ENCODE data around the gene CDC25B.

GRCh38 chr20:3778976-3779375, 17.1 kb upstream of the CDC25B start:
- TF ChIP-seq POLR2A (IDR thresholded peaks at IDR 0.05; ENCODE audit: low read depth, low read length) (no peak), TAF1 (IDR thresholded peaks at IDR 0.05; ENCODE audit: borderline replicate concordance, low read depth, low read length) (no peak), POLR2AphosphoS5 (IDR thresholded peaks at IDR 0.05; ENCODE audit: low read depth, low read length) (no peak)
